Measurements from ENCODE around the gene BRD7.

The BRD7 gene

DNA sequence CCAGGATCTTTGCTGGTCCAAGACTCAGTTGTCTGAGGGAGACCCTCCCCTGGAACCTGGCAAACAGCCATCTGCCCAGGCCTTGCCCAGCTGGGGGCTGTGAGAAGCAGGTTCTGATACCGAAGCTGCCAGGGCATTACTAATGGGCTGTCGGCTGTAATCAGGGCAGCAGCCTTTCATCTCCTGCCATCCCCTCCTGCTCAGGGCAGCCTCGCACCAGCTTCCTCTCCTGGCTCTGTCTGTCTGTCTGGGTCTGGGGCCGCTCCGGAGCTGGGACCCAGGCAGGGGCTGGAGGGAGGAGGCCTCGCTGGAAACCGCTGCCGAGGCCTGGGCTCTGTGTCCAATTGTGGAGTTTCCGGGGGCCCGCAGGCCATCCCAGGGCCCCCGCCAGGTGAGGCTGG, 21.6 kb upstream of the BRD7 start:
- no peak for DNase-seq (ENCODE audit: low read depth in 2 of 3, low spot score in 2 of 3)

GRCh38 chr16:50389900-50390299, 21.1 kb upstream of the BRD7 start:
- no peak for DNase-seq (ENCODE audit: low read depth in 2 of 3, low spot score in 2 of 3)

GRCh38 chr16:50388496-50388895, 19.7 kb upstream of the BRD7 start:
- no peak for DNase-seq (ENCODE audit: low read depth in 2 of 3, low spot score in 2 of 3)

GRCh38 chr16:50386774-50387173, 18.0 kb upstream of the BRD7 start:
- no peak for DNase-seq (ENCODE audit: low read depth in 2 of 3, low spot score in 2 of 3)

DNA sequence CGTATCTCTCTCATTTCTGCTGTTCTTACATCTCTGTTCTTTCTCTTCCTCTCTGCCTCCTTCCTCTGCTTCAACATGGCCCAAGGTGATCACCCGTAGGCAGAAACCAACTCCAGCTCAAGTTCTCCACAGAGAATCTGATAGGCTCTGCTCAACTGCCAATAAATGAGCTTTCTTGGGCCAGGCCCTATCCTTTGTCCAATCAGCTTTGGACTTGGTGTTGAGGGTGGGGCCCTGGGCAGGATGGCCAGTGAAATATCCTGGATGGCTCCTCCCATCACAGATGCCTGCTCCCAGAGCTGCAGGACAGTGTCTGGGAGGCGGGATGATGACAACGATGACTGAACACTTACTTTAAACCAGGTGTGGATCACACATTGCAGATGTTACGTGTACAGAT, 17.4 kb upstream of the BRD7 start:
- no peak for DNase-seq (ENCODE audit: low read depth in 2 of 3, low spot score in 2 of 3)

DNA sequence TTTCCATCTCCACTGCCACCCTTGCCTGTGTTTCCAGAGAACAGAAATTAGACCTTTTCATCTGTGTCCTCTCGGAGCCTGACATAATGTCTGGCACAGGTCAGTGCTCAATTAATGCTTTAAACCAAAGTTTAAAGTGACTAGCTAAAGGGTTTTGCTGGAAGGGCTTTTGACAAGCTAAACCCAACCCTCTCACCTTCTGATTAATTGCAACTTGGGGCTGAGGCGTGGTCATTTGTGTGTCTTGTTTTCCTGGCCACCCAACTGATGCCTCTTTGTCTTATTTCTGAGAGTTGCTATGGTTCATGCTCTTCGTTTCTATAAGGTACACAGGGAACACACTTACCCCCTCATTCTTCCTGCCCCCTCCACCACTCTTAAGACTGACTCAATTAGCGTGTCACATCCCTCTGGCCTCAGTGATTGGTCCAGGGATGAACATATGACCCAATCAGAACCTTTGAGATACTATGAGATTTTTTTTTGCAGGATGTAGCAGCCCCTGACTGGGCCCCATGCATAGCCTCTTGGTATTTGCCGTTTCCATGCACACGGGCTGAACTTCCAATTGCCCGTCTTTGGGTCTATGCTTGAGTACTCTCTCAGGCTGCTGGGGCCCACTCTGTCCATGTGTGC, 15.8 kb upstream of the BRD7 start:
- no peak for DNase-seq (ENCODE audit: low read depth in 2 of 3, low spot score in 2 of 3)

DNA sequence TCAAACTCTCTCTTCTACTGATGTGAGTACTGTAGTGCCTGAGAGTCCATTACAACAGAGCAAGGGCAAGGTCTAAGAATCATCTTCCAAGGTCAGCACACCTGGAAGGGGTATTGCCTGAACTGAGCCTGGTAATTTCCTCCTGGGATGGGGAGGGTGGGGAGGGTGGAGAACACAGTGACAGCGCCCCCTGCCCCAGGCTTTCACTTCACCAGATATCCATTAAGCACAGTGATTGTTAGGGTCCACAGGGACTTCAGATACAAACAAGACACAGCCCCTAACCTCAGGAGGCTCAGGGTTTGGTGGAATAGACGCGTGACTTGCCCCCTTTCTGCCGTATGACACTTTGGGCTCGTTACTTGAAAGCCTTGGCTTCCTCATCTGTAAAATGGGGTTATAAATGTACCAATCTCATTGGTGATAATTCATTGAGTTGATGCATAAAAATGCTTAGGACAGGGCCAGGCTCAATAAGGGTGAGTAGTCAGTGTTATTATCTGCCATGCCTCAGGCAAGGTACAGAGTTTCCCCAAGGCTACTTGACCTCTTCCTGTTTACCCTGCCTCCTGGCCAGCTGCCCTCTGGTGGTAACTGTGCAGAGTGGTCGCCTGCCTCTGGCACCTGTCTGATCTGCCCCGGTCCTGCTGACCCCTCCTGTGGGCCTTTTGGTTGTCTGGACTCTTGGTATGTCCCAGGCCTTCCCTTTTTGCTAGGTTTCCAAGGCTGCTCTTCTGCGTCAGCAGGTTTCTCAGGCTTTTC, 13.1 kb upstream of the BRD7 start:
- no peak for DNase-seq (ENCODE audit: low read depth in 2 of 3, low spot score in 2 of 3)

DNA sequence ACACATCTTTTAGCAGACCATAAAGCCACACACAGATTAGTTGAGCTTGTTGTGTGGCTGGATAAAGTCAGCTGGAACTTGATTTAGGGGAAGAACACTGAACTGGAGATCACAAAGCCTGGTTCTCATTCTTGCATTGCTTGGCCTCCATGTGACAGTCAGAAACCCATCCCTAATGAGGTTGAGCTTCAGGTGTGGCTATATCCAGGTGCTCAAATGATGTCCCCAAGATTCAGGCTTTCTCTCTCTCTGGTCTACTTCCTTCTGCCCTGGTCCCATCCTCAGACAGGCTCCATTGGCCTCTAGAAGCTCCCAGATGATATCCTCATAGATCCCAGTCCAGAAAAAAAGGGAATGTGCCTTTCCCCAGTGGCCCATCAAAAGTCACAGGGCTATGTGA, 9.6 kb upstream of the BRD7 start:
- DNase-seq (ENCODE audit: low read depth in 2 of 3, low spot score in 2 of 3): no peak

GRCh38 chr16:50377001-50377400, 8.2 kb upstream of the BRD7 start:
- no peak for DNase-seq (ENCODE audit: low read depth in 2 of 3, low spot score in 2 of 3)

- DNase-seq (ENCODE audit: low read depth in 2 of 3, low spot score in 2 of 3): no peak
These were observed 5.0 kb upstream of the BRD7 start for GRCh38 chr16:50373780-50374179.

- DNase-seq (ENCODE audit: low read depth in 2 of 3, low spot score in 2 of 3): no peak
These were observed 4.5 kb upstream of the BRD7 start for GRCh38 chr16:50373345-50373701.

- no peak for DNase-seq (ENCODE audit: low read depth in 2 of 3, low spot score in 2 of 3)
These were observed 4.0 kb upstream of the BRD7 start for GRCh38 chr16:50372611-50373344.

- DNase-seq (ENCODE audit: low read depth in 2 of 3, low spot score in 2 of 3): no peak
These were observed 3.3 kb upstream of the BRD7 start for GRCh38 chr16:50371936-50372595.

DNA sequence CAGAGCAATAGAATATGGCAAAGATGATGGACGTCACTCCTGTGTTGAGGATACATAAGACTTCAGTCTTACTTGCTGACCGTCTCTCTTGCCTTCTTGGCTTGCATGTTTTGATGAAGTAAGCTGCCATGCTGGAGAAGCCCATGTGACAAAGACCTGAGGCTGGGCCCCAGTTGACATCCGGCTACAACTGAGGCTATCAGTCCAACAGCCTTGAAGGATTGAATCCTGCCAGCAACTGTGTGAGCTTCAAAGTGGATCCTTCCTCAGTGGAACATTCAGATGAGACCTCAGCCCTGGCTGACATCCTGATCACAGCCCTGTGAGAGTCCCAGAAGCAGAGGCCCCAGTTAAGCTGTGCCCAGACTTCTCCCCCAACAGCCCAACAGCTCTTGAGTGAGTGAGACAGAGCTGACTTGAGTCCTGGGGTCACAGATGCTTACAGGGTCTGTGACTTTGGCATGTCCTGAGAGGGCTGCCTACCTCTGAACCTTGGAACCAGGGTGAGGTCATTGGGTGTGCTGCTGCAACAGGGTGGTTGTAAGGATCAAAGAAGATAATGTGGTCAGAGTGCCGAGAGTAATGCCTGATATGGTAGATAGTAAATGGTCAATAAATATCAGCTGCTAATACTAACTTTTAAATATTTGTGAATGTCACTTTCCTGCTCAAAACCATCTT, 2.4 kb upstream of the BRD7 start:
- no peak for DNase-seq (ENCODE audit: low read depth in 2 of 3, low spot score in 2 of 3)

DNA sequence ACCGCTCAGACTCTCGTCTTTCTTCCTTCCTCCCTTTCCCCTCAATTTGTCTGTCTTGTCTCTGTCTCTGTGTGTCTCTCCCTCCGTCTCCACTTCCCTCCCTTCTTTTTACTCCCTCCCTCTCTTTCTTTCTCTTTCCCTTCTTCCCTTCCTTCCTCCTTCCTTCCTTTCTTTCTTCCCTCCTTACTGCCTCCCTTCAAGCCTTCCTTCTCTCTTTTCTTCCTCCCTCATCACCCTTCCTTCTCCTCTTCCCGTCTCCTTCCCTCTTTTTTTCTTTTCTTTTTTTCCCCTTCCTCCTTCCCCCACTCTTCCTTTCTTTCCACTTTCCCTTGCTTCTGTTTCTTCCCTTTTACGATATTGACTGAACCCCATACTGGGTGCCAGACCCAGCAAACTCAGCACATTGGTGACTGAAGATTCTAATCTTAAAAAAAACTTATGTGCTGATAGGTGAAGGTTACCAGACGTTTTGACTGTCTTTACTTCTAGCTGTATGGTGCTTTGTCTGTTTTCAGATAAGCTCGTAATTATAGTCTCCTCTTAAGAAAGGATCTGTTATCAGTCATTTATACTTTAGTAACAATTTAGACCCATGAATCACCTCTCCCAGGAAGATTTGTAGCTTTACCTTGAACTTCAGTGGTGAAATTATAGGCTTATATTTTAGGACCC, 481 bp upstream of the BRD7 start:
- DNase-seq (ENCODE audit: low read depth in 2 of 3, low spot score in 2 of 3): no peak

DNA sequence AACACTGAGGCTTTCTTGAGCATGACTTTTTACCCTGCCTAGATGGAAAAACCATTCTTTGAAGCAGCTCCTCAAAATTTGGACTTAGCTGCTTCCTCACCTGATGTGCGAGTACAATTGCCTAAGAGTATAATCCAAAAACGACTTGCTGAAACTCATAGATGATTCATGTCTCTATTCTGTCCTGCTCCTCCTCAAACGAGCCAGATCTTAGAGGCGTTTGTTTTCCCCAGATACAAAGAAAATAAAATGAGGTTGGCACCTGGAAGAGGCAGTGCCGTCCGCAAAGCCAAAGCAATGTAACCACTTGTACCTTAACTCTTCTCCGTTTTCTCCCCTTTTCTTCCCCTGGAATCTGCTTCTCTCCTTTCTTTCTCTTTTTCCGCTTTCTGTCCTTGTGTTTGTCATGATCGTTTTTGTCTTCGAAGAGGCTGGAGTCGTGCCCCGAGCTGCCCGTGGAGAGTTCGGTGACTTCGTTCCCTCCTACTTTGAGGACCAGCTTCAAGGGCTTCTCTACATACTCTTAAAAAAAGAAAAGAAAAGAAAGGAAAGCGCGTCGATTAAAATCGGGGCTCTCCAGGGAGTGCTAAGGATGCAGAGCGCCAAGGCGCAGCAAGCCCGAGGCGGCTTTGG, 895 bp downstream of the BRD7 start:
- DNase-seq (ENCODE audit: low read depth in 2 of 3, low spot score in 2 of 3): no peak

DNA sequence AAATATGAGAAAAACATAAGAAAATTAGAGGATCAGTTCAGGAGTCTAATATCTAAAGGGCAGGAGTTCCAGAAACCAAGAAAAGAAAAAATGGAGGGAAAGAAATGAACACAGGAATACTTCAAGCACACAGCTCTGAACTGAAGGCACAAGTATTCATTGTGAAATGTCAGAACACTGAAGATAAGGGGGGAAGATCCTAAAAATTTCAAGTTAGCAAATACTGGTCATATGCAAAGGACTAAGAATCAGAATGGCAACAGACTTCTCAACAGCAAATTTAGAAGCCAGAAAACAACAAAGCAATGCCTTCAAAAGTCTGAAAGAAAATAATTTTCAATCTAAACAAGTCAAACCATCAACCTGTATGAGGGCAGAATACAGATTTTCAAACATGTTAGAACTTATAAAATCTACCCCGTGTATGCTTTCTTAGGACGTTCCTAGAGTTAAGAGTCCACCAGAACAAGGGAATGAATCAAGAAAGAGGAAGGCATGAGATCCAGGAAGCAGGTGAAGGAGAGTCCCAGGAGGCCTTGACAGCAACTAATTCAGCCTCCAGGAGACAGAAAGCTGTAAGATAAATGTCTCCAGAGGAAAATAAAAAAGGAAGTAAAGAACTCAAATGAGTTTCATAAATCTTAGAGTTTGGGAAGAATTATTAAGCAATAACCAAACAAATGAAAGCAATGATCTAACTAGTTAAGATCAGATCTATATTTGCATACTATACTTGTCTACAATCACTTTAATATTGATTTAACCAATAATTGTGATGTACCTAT, 2.8 kb downstream of the BRD7 start:
- no peak for DNase-seq (ENCODE audit: low read depth in 2 of 3, low spot score in 2 of 3)

- no peak for DNase-seq (ENCODE audit: low read depth in 2 of 3, low spot score in 2 of 3)
These were observed 5.1 kb downstream of the BRD7 start for GRCh38 chr16:50363656-50364055.

DNA sequence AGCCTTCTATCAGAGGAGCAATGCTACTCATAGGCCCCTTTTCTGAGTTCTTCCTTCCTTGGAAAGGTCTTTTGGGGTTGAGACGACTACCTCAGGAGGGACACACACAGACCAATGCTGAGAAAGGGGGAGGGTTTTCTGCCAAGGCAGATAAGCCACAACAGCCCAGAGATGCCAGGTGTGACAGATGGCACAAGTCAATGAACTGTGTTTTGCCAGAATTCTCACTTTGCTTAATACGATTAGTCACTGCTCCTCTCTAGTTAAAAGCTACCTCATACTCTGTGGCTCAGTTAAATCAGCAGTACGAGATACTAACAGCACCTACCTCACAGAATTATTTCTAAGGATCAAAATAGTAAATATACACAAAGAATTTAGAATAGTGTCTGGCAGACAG, 8.0 kb downstream of the BRD7 start:
- no peak for DNase-seq (ENCODE audit: low read depth in 2 of 3, low spot score in 2 of 3)
